Sigmoid colon (tissue), 4 donors: ENCODE measurements around the gene C12orf60.

Source experiments
- EP300 ChIP-seq, 4 donors: sonication (generic); formaldehyde crosslinking; IDR thresholded peaks; one replicate each; pipeline ENCODE4 v1.6.1; 2017; ENCODE audit warnings: antibody characterized with exemption in 4 of 4
- POLR2AphosphoS5 ChIP-seq, 4 donors: sonication (generic); formaldehyde crosslinking; IDR thresholded peaks; one replicate each; pipeline ENCODE4 v1.6.1; 2017; ENCODE audit warnings: antibody characterized with exemption in 4 of 4
- TF ChIP-seq, protein P1 (sequence below), 4 experiments: fragments of 450-650 bp in 3 of 4; fragments of 200-600 bp in 1 of 4; IDR thresholded peaks; one replicate each; pipeline ENCODE4 v1.5.1; 2016 to 2019; ENCODE audit warnings: antibody characterized with exemption in 4 of 4, mild to moderate bottlenecking in 3 of 4, moderate library complexity in 2 of 4

- TF ChIP-seq, protein P1, sequence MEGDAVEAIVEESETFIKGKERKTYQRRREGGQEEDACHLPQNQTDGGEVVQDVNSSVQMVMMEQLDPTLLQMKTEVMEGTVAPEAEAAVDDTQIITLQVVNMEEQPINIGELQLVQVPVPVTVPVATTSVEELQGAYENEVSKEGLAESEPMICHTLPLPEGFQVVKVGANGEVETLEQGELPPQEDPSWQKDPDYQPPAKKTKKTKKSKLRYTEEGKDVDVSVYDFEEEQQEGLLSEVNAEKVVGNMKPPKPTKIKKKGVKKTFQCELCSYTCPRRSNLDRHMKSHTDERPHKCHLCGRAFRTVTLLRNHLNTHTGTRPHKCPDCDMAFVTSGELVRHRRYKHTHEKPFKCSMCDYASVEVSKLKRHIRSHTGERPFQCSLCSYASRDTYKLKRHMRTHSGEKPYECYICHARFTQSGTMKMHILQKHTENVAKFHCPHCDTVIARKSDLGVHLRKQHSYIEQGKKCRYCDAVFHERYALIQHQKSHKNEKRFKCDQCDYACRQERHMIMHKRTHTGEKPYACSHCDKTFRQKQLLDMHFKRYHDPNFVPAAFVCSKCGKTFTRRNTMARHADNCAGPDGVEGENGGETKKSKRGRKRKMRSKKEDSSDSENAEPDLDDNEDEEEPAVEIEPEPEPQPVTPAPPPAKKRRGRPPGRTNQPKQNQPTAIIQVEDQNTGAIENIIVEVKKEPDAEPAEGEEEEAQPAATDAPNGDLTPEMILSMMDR (IDR thresholded peaks at IDR 0.05): no peak
- TF ChIP-seq EP300 (IDR thresholded peaks at IDR 0.05): no peak
- TF ChIP-seq POLR2AphosphoS5 (IDR thresholded peaks at IDR 0.05): no peak
These were observed 21.9 kb upstream of the C12orf60 start for GRCh38 chr12:14781563-14781962.
